ENCODE results near the gene BBS1. TPM values are rescaled to one million over a fixed set of nuclear protein-coding genes. Genes with fewer than 3 reads are reported as not detected.

The BBS1 gene
- polyA plus RNA-seq, 1 of the 3 experiments (the other 2 are of a cell fraction) = 24.8 TPM

GRCh38 chr11:66465373-66466224, 44.8 kb upstream of the BBS1 start:
- no peaks in the 10 kb centered on the region for H3K36me3 ChIP-seq (replicated peaks in 1 of 2; ENCODE audit: control insufficient read depth in 1 of 2, insufficient read depth in 2 of 2, low read length in 1 of 2)
- H3K4me2 ChIP-seq = peak overlapping the region; percentile 95
- H3K9me3 ChIP-seq = no peaks in the 10 kb centered on the region
- peak overlapping the region; percentile 76 for H3K4me3 ChIP-seq (ENCODE audit: low read depth in 2 of 2, low read length in 1 of 2)
- H3F3A ChIP-seq (replicated peaks; ENCODE audit: insufficient read depth) = no peaks in the 10 kb centered on the region
- H3K4me1 ChIP-seq (ENCODE audit: control insufficient read depth in 1 of 2, insufficient read depth in 2 of 2, low read depth in 1 of 2, low read length in 1 of 2) = peaks cover 5 to 18% of the 10 kb centered on the region in 2 experiments; a peak in 3 of 4 replicates
- 63% methylated on average over 16 of the region's 19 CpGs for WGBS (ENCODE audit: low lambda C conversion rate)
- H3K79me2 ChIP-seq (ENCODE audit: insufficient read depth) = peaks cover 8% of the 10 kb centered on the region; the same call in 1 of the 2 replicates
- TF ChIP-seq FOSL2 (IDR thresholded peaks at IDR 0.05; ENCODE audit: borderline replicate concordance, low read depth) (no peak), REST (IDR thresholded peaks at IDR 0.05; ENCODE audit: low read depth, low read length) (no peak), NRF1 (IDR thresholded peaks at IDR 0.05; ENCODE audit: low read depth, low read length) (no peak), RCOR1 (IDR thresholded peaks at IDR 0.05; ENCODE audit: low read length) (no peak), TAF1 (IDR thresholded peaks at IDR 0.05; ENCODE audit: borderline replicate concordance, low read depth, low read length) (no peak)
- no peaks in the 10 kb centered on the region for H4K20me1 ChIP-seq (ENCODE audit: insufficient read depth)
- no peaks in the 10 kb centered on the region for H3K9me2 ChIP-seq
- H2AFZ ChIP-seq (ENCODE audit: low read depth) = peak overlapping the region; percentile 94
- no peak overlapping the region; a peak in 1 of 4 replicates for H3K27ac ChIP-seq (ENCODE audit: low read depth in 2 of 2, low read length in 1 of 2)
- ChIA-PET CTCF (interaction anchor here (0.7 to 4.2 kb wide), 4 partner anchors 26 to 81 kb away, joined by 3 to 20 read pairs (median 12); partner anchors contain the start of gene MRPL11), POLR2A (interaction anchor here (1.1 to 2.7 kb wide), 3 partner anchors 15 to 27 kb away, joined by 3 to 14 read pairs (median 8); partner anchors contain the start of genes DPP3 and MRPL11)
- peak overlapping the region; percentile 71; the same call in 1 of the 2 replicates for H3K9ac ChIP-seq
- H3K27me3 ChIP-seq (ENCODE audit: insufficient read depth) = no peaks in the 10 kb centered on the region
- DNase-seq = no peak

- Histone ChIP-seq H3K27me3 (ENCODE audit: insufficient read depth) (no peaks in the 10 kb centered on the region), H3K9me3 (no peaks in the 10 kb centered on the region), H3F3A (replicated peaks; ENCODE audit: insufficient read depth) (no peaks in the 10 kb centered on the region), H3K4me2 (peak within 1 kb of the TSS; percentile 99), H3K36me3 (replicated peaks in 1 of 2; ENCODE audit: control insufficient read depth in 1 of 2, insufficient read depth in 2 of 2, low read length in 1 of 2) (no peaks in the 10 kb centered on the region), H3K79me2 (ENCODE audit: insufficient read depth) (peaks cover 8% of the 10 kb centered on the region; the same call in 1 of the 2 replicates), H4K20me1 (ENCODE audit: insufficient read depth) (no peaks in the 10 kb centered on the region), H3K4me1 (ENCODE audit: control insufficient read depth in 1 of 2, insufficient read depth in 2 of 2, low read depth in 1 of 2, low read length in 1 of 2) (peaks cover 5 to 18% of the 10 kb centered on the region in 2 experiments; a peak in 3 of 4 replicates), H3K9me2 (no peaks in the 10 kb centered on the region), H2AFZ (ENCODE audit: low read depth) (peak within 1 kb of the TSS; percentile 94), H3K27ac (ENCODE audit: low read depth in 2 of 2, low read length in 1 of 2) (peak within 1 kb of the TSS; percentile 46 to 78; a peak in 3 of 4 replicates), H3K9ac (peak within 1 kb of the TSS; percentile 86), H3K4me3 (ENCODE audit: low read depth in 2 of 2, low read length in 1 of 2) (peak within 1 kb of the TSS; percentile 76)
- ChIA-PET POLR2A (interaction anchor here (1.1 to 2.7 kb wide), 3 partner anchors 14 to 28 kb away, joined by 3 to 14 read pairs (median 8); partner anchors contain the start of genes DPP3 and MRPL11), CTCF (interaction anchor here (0.7 to 4.5 kb wide), 7 partner anchors 13 to 212 kb away, joined by 3 to 32 read pairs (median 5); partner anchors contain the start of genes DPP3 and MRPL11)
- TF ChIP-seq NFIC (IDR thresholded peaks at IDR 0.05; ENCODE audit: borderline replicate concordance) (no peak), SIN3A (IDR thresholded peaks at IDR 0.05; ENCODE audit: borderline replicate concordance, low read depth, low read length) (peak; percentile 38; the same call in 1 of the 2 replicates), ZBTB33 (IDR thresholded peaks at IDR 0.05; ENCODE audit: borderline replicate concordance, low read depth) (no peak), MXI1 (IDR thresholded peaks at IDR 0.05; ENCODE audit: low read depth, low read length) (peak; percentile 42; the same call in 1 of the 2 replicates), POLR2AphosphoS5 (IDR thresholded peaks at IDR 0.05; ENCODE audit: low read depth, low read length) (peak; percentile 57), RCOR1 (IDR thresholded peaks at IDR 0.05; ENCODE audit: low read length) (0 out of 2 replicates have a peak, but pooled peaks have one; percentile 12), NRF1 (IDR thresholded peaks at IDR 0.05; ENCODE audit: low read depth, low read length) (peak; percentile 26; the same call in 1 of the 2 replicates), FOXM1 (IDR thresholded peaks at IDR 0.05; ENCODE audit: low read depth) (no peak)
- DNase-seq = peak; percentile 98
- 5% methylated on average over 11 of the region's 63 CpGs for WGBS (ENCODE audit: low lambda C conversion rate)
These were observed 44.0 kb upstream of the BBS1 start, which contains the start of gene PELI3 for GRCh38 chr11:66466225-66467033. PELI3 (plus strand) TSS chr11:66466905; CDS start chr11:66468129, 1,224 bp downstream.

Measured in SK-N-SH (cell line).